Measurements from ENCODE around the gene DBP. TPM values are rescaled to one million over a fixed set of nuclear protein-coding genes. Genes with fewer than 3 reads are reported as not detected.

DBP gene
- total and polyA plus RNA-seq, 2 of the 13 experiments (the other 11 are each of a cell fraction or from before 2014, with no cell fraction given): 1.7 to 5.8 TPM

DNA sequence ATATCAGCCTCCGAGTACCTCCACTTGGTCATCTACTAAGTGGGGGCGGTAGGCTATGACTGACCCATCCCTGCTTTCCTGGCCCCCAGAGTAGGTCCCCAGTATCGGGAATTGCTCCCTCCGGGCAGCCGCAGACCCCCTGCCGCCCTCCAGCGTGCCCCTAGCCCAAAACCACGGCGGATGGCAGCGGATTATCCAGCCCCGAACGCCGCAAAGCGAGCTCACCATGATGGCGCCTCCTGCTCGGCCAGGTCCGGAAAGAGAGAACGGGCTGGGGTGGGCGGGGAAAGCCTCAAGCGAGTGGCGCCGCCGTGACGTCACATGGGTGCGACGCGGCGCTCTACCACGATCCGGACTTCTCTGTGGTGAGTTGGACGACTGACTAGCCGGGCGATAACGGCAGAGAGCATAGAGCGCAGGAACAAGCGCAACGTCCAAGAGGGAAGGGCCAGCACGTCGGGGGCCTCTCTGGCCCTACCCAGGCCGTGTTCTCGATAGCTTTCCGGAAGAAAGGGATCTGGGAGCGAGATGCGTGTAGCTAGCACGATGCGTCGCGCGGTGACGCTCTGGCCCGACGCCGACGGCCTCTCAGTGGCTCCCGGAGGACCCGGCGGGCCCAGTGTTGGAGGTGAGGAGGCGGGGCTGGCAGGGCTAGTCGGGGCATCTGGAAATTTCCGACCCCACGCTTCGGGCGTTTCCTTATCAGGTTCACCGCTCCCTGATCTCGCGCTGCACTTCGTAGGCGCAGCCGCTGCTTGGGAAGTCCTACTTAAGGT, 18.1 kb downstream of the DBP start, which contains the start of the genes RPL18 and SPHK2 (continued):
- TF ChIP-seq ZNF839 (CRISPR knock-in tag; IDR thresholded peaks at IDR 0.05; ENCODE audit: borderline replicate concordance) (0 out of 2 replicates have a peak, but pooled peaks have one; percentile 80), ZNF432 (CRISPR knock-in tag; IDR thresholded peaks at IDR 0.05; ENCODE audit: borderline replicate concordance) (no peak), AGO2 (optimal IDR thresholded peaks at IDR 0.05; ENCODE audit: low read depth, low read length) (peak; percentile 80), KDM6A (CRISPR knock-in tag; IDR thresholded peaks at IDR 0.05; ENCODE audit: low read depth) (no peak), SMAD1 (CRISPR knock-in tag; IDR thresholded peaks at IDR 0.05; ENCODE audit: borderline replicate concordance, low read depth) (peak; percentile 94), RCOR2 (CRISPR knock-in tag; IDR thresholded peaks at IDR 0.05) (peak; percentile 99; the same call in 1 of the 2 replicates), RFXAP (CRISPR knock-in tag; IDR thresholded peaks at IDR 0.05; ENCODE audit: borderline replicate concordance) (peak; percentile 39; the same call in 1 of the 2 replicates), AGO1 (IDR thresholded peaks at IDR 0.05; ENCODE audit: low read depth, low read length, poor library complexity, severe bottlenecking) (peak; percentile 49), THAP11 (CRISPR knock-in tag; IDR thresholded peaks at IDR 0.05) (peak; percentile 98), ZNF557 (CRISPR knock-in tag; IDR thresholded peaks at IDR 0.05) (peak; percentile 33; the same call in 1 of the 2 replicates), ZZZ3 (CRISPR knock-in tag; IDR thresholded peaks at IDR 0.05; ENCODE audit: borderline replicate concordance) (peak; percentile 97; the same call in 1 of the 2 replicates), ZNF331 (CRISPR knock-in tag; IDR thresholded peaks at IDR 0.05) (peak; percentile 89), ELF1 (CRISPR knock-in tag; IDR thresholded peaks at IDR 0.05) (peak; percentile 99), ZNF549 (CRISPR knock-in tag; IDR thresholded peaks at IDR 0.05) (no peak), MYNN (CRISPR knock-in tag; IDR thresholded peaks at IDR 0.05; ENCODE audit: low read depth) (peak; percentile 79; the same call in 1 of the 2 replicates), ZNF446 (CRISPR knock-in tag; IDR thresholded peaks at IDR 0.05) (no peak), ZNF607 (CRISPR knock-in tag; IDR thresholded peaks at IDR 0.05; ENCODE audit: borderline replicate concordance) (peak; percentile 56; the same call in 1 of the 2 replicates), SNAI1 (CRISPR knock-in tag; IDR thresholded peaks at IDR 0.05; ENCODE audit: borderline replicate concordance) (peak; percentile 22; the same call in 1 of the 2 replicates)
- TF ChIP-seq, protein P1, sequence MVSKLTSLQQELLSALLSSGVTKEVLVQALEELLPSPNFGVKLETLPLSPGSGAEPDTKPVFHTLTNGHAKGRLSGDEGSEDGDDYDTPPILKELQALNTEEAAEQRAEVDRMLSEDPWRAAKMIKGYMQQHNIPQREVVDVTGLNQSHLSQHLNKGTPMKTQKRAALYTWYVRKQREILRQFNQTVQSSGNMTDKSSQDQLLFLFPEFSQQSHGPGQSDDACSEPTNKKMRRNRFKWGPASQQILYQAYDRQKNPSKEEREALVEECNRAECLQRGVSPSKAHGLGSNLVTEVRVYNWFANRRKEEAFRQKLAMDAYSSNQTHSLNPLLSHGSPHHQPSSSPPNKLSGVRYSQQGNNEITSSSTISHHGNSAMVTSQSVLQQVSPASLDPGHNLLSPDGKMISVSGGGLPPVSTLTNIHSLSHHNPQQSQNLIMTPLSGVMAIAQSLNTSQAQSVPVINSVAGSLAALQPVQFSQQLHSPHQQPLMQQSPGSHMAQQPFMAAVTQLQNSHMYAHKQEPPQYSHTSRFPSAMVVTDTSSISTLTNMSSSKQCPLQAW (CRISPR knock-in tag; IDR thresholded peaks at IDR 0.05): peak; percentile 79; the same call in 1 of the 2 replicates
- TF ChIP-seq, protein P2, sequence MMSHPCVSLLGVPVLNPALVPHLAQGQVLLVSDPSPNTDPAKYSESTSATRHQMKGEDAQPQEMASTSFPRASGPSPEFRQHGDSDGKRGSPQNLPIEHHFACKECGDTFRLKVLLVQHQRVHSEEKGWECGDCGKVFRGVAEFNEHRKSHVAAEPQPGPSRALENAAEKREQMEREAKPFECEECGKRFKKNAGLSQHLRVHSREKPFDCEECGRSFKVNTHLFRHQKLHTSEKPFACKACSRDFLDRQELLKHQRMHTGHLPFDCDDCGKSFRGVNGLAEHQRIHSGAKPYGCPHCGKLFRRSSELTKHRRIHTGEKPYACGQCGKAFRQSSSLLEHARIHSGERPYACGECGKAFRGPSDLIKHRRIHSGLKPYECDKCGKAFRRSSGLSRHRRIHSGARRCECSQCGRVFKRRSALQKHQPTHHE (CRISPR knock-in tag; IDR thresholded peaks at IDR 0.05; ENCODE audit: borderline replicate concordance): peak; percentile 88; the same call in 1 of the 2 replicates
- TF ChIP-seq, protein P3, sequence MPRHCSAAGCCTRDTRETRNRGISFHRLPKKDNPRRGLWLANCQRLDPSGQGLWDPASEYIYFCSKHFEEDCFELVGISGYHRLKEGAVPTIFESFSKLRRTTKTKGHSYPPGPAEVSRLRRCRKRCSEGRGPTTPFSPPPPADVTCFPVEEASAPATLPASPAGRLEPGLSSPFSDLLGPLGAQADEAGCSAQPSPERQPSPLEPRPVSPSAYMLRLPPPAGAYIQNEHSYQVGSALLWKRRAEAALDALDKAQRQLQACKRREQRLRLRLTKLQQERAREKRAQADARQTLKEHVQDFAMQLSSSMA (CRISPR knock-in tag; IDR thresholded peaks at IDR 0.05): 0 out of 2 replicates have a peak, but pooled peaks have one; percentile 42
- TF ChIP-seq, protein P4, sequence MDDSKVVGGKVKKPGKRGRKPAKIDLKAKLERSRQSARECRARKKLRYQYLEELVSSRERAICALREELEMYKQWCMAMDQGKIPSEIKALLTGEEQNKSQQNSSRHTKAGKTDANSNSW (CRISPR knock-in tag; IDR thresholded peaks at IDR 0.05; ENCODE audit: borderline replicate concordance): peak; percentile 93; the same call in 1 of the 2 replicates
- TF ChIP-seq, protein P5, sequence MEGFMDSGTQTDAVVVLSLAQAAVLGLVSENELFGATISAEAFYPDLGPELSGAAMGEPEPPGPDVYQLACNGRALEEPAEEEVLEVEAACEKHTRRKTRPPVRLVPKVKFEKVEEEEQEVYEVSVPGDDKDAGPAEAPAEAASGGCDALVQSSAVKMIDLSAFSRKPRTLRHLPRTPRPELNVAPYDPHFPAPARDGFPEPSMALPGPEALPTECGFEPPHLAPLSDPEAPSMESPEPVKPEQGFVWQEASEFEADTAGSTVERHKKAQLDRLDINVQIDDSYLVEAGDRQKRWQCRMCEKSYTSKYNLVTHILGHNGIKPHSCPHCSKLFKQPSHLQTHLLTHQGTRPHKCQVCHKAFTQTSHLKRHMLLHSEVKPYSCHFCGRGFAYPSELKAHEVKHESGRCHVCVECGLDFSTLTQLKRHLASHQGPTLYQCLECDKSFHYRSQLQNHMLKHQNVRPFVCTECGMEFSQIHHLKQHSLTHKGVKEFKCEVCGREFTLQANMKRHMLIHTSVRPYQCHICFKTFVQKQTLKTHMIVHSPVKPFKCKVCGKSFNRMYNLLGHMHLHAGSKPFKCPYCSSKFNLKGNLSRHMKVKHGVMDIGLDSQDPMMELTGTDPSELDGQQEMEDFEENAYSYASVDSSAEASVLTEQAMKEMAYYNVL (CRISPR knock-in tag; IDR thresholded peaks at IDR 0.05; ENCODE audit: borderline replicate concordance): peak; percentile 81; the same call in 1 of the 2 replicates

All from HepG2 (cell line).